Upper lobe of left lung (tissue), 4 donors: ENCODE results near the gene GLIS1.

Experiments
- CTCF ChIP-seq, 6 experiments: fragments of 450-650 bp in 4 of 6; fragments of 200-600 bp in 2 of 6; sonication (generic) in 2 of 6; IDR thresholded peaks; one replicate each; pipeline ENCODE4 v1.5.1; 2016 to 2019; ENCODE audit warnings: antibody characterized with exemption in 6 of 6
- POLR2AphosphoS5 ChIP-seq, 2 donors: sonication (generic); formaldehyde crosslinking; IDR thresholded peaks; one replicate each; pipeline ENCODE4 v1.5.1; 2017; ENCODE audit warnings: antibody characterized with exemption in 2 of 2

DNA sequence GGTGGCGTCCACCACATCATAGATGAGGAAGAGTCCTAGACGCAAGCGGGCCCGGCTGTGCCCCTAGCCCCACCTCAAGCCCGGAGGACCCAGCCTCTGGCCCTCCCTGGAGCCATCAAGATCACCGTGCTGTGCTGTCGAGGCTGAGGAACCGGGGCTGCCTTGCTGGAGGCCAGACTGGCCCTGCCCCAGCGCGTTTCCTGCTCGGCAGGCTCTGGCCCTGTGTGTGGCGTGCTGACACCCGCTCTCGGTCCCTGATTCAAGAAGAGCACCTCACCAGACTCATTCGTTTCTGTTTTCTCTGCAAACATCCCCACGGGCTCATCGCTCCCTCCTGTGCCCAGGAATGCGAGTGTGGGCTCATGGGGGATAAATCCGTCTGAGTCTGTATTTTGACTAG, 51.1 kb downstream of the GLIS1 start:
- TF ChIP-seq CTCF (IDR thresholded peaks at IDR 0.05) (no peak), POLR2AphosphoS5 (IDR thresholded peaks at IDR 0.05) (no peak)
